VCaP (cell line): ENCODE data around the gene CTCF.
A peak's percentile ranks its signal among the peaks of the same experiment; 100 is the strongest.

Experiments used
- H3K27ac ChIP-seq: fragments of 450-650 bp; 2 replicates; pipeline ENCODE4 v1.5.1; 2017
- CTCF ChIP-seq: fragments of 450-650 bp; conservative IDR thresholded peaks from 2 replicates; pipeline ENCODE4 v1.5.1; 2017; ENCODE audit warnings: mild to moderate bottlenecking, moderate library complexity

Gene CTCF

GRCh38 chr16:67563708-67564468 lies 1.6 kb downstream of the CTCF start:
- H3K27ac ChIP-seq = peak overlapping the region; percentile 97
- no peak for TF ChIP-seq CTCF

- H3K27ac ChIP-seq = peak overlapping the region; percentile 97
- no peak for TF ChIP-seq CTCF
Observed at GRCh38 chr16:67565470-67566100, 3.3 kb downstream of the CTCF start.

GRCh38 chr16:67571464-67571863 lies 9.1 kb downstream of the CTCF start:
- no peak overlapping the region for H3K27ac ChIP-seq
- TF ChIP-seq CTCF = no peak

GRCh38 chr16:67571981-67572431 lies 9.7 kb downstream of the CTCF start:
- no peak overlapping the region for H3K27ac ChIP-seq
- TF ChIP-seq CTCF = no peak

GRCh38 chr16:67579686-67580085 lies 17.4 kb downstream of the CTCF start:
- no peak overlapping the region for H3K27ac ChIP-seq
- no peak for TF ChIP-seq CTCF

- TF ChIP-seq CTCF = no peak
Observed at GRCh38 chr16:67580202-67580601, 17.9 kb downstream of the CTCF start.

GRCh38 chr16:67593288-67593687 lies 31.0 kb downstream of the CTCF start:
- no peak overlapping the region for H3K27ac ChIP-seq
- TF ChIP-seq CTCF = no peak

More at GRCh38 chr16:67580202-67580601, 17.9 kb downstream of the CTCF start:
- H3K27ac ChIP-seq = no peak overlapping the region
